Stimulated activated CD4-positive, alpha-beta T cell treated with anti-CD3 and anti-CD28 coated beads, Interleukin-1b, Interleukin-23, amount 100 ng/mL, for 1 hour (primary cell): ENCODE measurements around the gene MRM3.
"Not testable (repeated sequence)": the region's sequence is repeated elsewhere in the genome, so short reads cannot be mapped to it uniquely, and the experiment has no call there.

Experiments used
- DNase-seq, 2 donors: peaks; one replicate each; pipeline ENCODE4 v3.0.0-alpha.2; 2020; ENCODE audit warnings: low read depth in 2 of 2

The MRM3 gene

DNA sequence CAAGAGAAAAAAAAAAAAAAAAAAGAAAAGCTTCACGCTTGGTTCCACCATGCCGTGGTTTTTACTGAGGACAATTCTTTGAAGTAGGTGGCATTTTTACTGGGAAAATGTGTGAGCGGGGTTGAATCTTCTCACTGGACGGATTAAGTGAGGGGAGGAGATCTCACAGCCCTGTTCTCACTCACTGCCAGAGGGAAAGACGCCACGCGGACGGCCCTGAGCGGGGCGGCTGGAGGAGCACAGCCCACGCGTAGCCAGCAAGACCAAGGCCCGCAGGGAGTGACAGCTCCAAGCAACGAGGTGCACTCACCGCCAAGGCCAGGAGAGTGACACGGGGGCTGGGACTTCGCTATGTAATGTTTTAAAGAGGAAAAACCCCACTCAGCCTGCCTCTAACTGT lies 43.1 kb downstream of the MRM3 start:
- no peak for DNase-seq

DNA sequence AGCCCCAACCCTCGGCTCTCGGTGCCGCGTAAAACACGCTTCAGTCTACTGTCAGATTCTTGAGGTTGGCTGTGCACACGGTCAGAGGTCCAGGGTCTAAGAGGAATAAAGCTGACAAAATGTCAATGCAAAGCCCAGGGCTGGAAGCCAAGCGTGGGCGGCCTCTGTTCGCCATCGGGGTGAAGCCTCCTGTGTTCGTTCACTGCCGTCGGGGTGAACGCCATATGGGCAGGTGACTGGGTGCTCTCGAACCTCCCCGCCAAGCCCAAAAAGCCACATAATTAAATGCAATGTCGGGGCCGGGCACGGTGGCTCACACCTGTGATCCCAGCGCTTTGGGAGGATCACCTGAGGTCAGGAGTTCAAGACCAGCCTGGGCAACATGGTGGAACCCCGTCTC lies 44.6 kb downstream of the MRM3 start:
- DNase-seq: no peak

DNA sequence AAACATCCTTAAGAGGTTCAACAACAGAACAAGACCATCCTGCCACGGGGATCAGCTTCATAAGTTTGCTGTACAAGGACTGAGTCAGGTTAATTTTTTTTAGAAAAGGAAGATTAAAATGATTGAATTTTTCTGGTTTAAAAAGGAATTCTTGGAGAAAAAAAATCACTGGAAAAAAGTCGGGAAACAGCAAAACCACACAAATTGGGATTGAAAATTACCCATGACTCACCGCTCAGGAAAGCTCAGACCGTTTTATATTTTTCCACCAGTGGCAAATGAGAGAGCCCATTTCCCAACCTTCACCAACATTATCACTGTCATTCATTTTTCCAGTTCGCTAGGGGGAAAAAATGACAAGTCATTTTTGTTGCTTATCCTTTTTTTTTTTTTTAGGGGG lies 46.6 kb downstream of the MRM3 start:
- no peak for DNase-seq

DNA sequence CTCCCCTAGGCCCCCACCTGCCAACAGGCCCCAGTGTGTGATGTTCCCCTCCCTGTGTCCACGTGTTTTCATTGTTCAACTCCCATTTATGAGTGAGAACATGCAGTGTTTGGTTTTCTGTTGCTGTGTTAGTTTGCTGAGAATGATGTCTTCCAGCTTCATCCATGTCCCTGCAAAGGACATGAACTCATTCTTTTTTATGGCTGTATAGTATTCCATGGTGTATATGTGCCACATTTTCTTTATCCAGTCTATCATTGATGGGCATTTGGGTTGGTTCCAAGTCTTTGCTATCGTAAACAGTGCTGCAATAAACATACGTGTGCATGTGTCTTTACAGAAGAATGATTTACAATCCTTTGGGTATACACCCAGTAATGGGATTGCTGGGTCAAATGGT lies 47.5 kb downstream of the MRM3 start:
- not testable (repeated sequence) for DNase-seq

DNA sequence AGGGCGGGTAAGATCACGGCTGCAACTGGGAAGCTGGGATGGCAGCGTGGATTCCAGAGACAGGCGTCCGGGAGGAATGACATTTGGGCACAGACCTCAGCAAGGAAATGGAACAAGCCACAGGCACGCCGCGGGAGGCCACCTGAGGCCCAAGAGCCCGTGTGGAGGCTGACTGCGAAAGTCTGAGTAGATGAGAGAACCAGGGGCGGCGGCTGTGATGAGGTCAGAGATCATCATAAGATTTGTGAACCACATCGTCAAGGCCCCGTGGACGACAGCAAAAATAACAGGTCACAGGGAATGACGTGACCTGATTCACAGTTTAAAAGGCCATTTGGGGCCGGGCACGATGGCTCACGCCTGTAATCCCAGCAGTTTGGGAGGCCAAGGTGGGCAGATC lies 48.2 kb downstream of the MRM3 start:
- DNase-seq: no peak

DNA sequence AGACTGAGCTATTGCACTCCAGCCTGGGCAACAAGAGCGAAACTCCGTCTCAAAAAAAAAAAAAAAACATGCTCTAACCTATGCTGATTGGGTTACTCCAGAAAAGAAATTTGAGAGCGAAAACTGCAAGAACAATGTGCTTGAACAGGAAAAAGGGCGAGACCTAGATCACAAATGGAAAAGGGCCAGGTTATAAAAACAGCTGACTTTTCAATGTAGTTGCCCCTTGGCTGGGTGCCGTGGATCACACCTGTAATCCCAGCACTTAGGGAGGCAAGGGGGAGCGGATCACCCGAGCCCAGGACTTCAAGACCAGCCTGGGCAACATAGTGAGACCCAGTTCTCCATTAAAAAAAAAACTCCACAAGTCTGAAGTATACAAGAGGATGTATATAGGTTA lies 48.8 kb downstream of the MRM3 start:
- DNase-seq: no peak

DNA sequence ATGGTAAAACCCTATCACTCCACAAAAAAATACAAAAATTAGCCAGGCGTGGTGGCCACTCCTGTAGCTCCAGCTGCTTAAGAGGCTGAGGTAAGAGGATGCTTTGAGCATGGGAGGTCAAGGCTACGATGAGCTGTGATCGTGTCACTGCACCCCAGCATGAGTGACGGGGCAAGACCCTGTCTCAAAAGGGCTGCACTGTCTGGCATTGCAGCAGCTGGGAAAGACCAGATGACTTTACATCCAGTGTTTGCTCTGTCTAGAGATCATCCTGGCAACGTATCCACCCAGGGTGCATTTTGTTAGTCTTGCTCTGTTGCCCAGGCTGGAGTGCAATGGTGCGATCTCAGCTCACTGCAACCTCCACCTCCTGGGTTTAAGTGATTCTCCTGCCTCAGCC lies 52.0 kb downstream of the MRM3 start:
- DNase-seq: no peak

DNA sequence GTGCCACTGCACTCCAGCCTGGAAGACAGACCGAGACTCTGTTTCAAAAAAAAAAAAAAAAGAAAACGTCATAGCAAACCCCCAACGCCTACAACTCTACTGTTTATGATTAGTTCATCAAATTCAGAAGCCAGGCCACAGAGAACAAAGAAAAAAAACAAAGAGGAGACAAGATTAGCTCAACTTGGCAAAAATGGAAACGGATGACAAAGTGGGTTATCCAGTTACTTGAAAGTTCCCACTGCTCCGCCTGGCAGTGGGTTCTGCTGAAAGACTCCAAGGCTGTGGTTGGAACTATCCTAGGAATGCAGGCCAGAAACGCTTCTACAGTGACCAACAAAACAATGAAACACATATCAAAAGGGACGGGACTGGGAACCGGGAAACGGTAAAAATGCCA lies 53.1 kb downstream of the MRM3 start:
- DNase-seq: no peak

DNA sequence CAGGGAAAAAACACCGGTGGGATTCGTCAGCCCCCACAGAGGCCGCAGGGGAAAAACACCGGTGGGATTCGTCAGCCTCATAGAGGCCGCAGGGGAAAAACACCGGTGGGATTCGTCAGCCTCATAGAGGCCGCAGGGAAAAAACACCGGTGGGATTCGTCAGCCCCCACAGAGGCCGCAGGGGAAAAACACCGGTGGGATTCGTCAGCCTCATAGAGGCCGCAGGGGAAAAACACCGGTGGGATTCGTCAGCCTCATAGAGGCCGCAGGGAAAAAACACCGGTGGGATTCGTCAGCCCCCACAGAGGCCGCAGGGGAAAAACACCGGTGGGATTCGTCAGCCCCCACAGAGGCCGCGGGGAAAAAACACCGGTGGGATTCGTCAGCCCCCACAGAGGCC lies 53.6 kb downstream of the MRM3 start:
- DNase-seq: not testable (repeated sequence)

DNA sequence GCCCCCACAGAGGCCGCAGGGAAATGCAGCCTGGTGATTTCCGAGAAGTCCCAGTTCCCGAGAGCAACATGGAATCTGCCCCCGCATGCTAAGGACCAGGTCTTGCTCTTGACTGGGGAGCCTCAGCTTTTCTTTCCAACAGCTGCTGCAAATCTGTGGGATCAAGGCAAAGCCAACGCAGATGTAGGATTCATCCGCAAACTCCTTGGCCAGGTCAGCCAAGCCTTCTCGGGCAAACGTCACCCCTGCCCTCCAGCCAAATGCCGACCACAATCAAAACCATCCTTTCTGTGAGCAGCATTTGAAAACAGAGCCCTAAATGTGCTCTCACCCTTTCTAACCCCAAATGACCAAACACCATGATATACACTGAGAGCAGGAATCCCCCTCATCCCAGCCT lies 54.0 kb downstream of the MRM3 start:
- DNase-seq: no peak

DNA sequence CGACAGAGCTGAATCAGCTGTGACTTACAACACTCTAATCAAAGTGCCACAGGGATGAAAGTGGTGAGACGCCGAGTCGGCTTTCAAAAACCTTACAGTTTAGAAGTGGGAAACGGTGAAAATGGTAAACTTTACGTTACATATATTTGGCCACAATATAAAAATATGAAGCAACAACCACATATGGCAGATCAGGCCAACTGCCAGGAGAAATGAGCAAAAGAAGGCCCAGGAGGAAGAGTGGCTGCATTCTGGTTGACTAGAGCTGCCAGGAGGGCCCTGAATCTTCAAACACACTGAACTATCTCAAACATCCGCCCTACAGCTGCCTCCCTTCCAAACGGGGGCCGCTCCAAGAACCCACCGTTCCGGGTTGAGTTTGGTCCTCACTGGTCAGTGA lies 56.3 kb downstream of the MRM3 start:
- DNase-seq: no peak

DNA sequence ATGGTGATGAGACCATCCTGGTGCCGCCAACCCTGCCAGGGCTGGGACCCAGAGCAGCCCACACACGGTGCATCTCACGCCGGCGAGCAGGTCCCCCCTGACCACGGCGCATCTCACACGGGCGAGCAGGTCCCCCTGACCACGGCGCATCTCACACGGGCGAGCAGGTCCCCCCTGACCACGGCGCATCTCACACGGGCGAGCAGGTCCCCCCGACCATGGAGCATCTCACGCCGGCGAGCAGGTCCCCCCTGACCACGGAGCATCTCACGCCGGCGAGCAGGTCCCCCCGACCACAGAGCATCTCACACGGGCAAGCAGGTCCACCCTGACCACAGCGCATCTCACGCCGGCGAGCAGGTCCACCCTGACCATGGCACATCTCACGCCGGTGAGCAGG lies 59.2 kb downstream of the MRM3 start:
- DNase-seq: no peak
